PC-9 (cell line): ENCODE data around the gene LINC00305. TPM values are rescaled to one million over a fixed set of nuclear protein-coding genes. Genes with fewer than 3 reads are reported as not detected.

Source experiments
- BruUV-seq: library from RNA; stranded (reverse); fragments of 400-500 nt; replicated peaks from 2 replicates; lab custom pipeline; 2021; lab: Mats Ljungman, UMichigan
- CTCF ChIA-PET: fragments of 300-600 bp; sonication (Branson Sonifier 250); formaldehyde crosslinking; loops from one replicate; lab custom pipeline; 2022; ENCODE audit warnings: antibody characterized with exemption; lab: Charles Lee
- POLR2A ChIA-PET: fragments of 300-600 bp; sonication (Branson Sonifier 250); formaldehyde crosslinking; loops from one replicate; lab custom pipeline; 2022; ENCODE audit warnings: antibody characterized with exemption; ENCODE audit not compliant: unreplicated experiment; lab: Charles Lee
- DNase-seq, 2 experiments: peaks; one replicate each; pipeline versions ENCODE4 v3.0.0 to v3.0.0-alpha.2; 2015 to 2022; ENCODE audit warnings: mixed read lengths in 1 of 2
- H2AFZ ChIP-seq: fragments of 200-600 bp; sonication (generic); 2 replicates; pipeline ENCODE4 v1.8.1; 2017; ENCODE audit warnings: antibody characterized with exemption
- H3F3A ChIP-seq: fragments of 200-600 bp; sonication (generic); 2 replicates; pipeline ENCODE4 v1.8.1; 2017; ENCODE audit warnings: antibody characterized with exemption, mild to moderate bottlenecking, low read depth; ENCODE audit not compliant: insufficient read depth
- H3K27ac ChIP-seq: fragments of 200-600 bp; sonication (generic); 2 replicates; pipeline ENCODE4 v1.6.1; 2016; ENCODE audit warnings: mixed run types
- H3K27me3 ChIP-seq: fragments of 200-600 bp; sonication (generic); 2 replicates; pipeline ENCODE4 v1.6.1; 2016; ENCODE audit warnings: low read depth, mixed run types; ENCODE audit not compliant: insufficient read depth
- H3K36me3 ChIP-seq: fragments of 200-600 bp; sonication (generic); 2 replicates; pipeline ENCODE4 v1.6.1; 2016; ENCODE audit warnings: low read depth, mixed run types
- H3K4me1 ChIP-seq: fragments of 200-600 bp; sonication (generic); replicated peaks from 2 replicates; pipeline ENCODE4 v1.6.1; 2016; ENCODE audit warnings: mixed run types; ENCODE audit not compliant: insufficient read depth
- H3K4me2 ChIP-seq: fragments of 200-600 bp; sonication (generic); 2 replicates; pipeline ENCODE4 v1.6.1; 2017; ENCODE audit warnings: mixed run types
- H3K4me3 ChIP-seq: fragments of 200-600 bp; sonication (generic); 2 replicates; pipeline ENCODE4 v1.6.1; 2016; ENCODE audit warnings: mixed run types
- H3K79me2 ChIP-seq: fragments of 200-600 bp; sonication (generic); 2 replicates; pipeline ENCODE4 v1.6.1; 2017; ENCODE audit warnings: low read depth, mixed run types
- H3K9me2 ChIP-seq: fragments of 200-600 bp; sonication (generic); 2 replicates; pipeline ENCODE4 v1.8.1; 2017; ENCODE audit warnings: mild to moderate bottlenecking; ENCODE audit not compliant: insufficient read depth
- H3K9me3 ChIP-seq: fragments of 200-600 bp; sonication (generic); 2 replicates; pipeline ENCODE4 v1.8.1; 2016; ENCODE audit warnings: low read depth; ENCODE audit not compliant: insufficient read depth
- H4K20me1 ChIP-seq: fragments of 200-600 bp; sonication (generic); 2 replicates; pipeline ENCODE4 v1.8.1; 2017; ENCODE audit not compliant: insufficient read depth
- CTCF ChIP-seq: fragments of 200-600 bp; sonication (generic); conservative IDR thresholded peaks from 2 replicates; pipeline ENCODE4 v1.6.1; 2017; ENCODE audit warnings: mixed run types, antibody characterized with exemption, mild to moderate bottlenecking, moderate library complexity
- EZH2 ChIP-seq: fragments of 200-600 bp; sonication (generic); IDR thresholded peaks from 2 replicates; pipeline ENCODE4 v1.8.0; 2017; ENCODE audit warnings: antibody characterized with exemption, low read depth
- intact Hi-C: fragments of 100-400 bp; cut with micrococcal nuclease; formaldehyde crosslinking; loops from one replicate; pipeline ENCODE4 v1.10.0; 2022; ENCODE audit not compliant: unreplicated experiment
- total RNA-seq: library from RNA; stranded (reverse); gene quantifications from 2 replicates; pipeline ENCODE4 v1.2.3, GENCODE V29; 2021

Gene LINC00305
- total RNA-seq, 1 experiment from 2014 or later, result not detected

- no peak for DNase-seq
- ChIA-PET CTCF (no interaction called here), POLR2A (no interaction called here)
- H3K4me1 ChIP-seq, result no peaks in the 10 kb centered on the region
- H3K9me3 ChIP-seq, result no peaks in the 10 kb centered on the region
- H3K9me2 ChIP-seq, result no peaks in the 10 kb centered on the region
- H3K27me3 ChIP-seq, result no peaks in the 10 kb centered on the region
- BruUV-seq, result no TSS peak
- no peaks in the 10 kb centered on the region for H3F3A ChIP-seq
- H3K27ac ChIP-seq, result no peak overlapping the region
- no peak overlapping the region for H2AFZ ChIP-seq
- no peaks in the 10 kb centered on the region for H3K36me3 ChIP-seq
- TF ChIP-seq CTCF (no peak), EZH2 (no peak)
- H3K4me3 ChIP-seq, result no peak overlapping the region
- H4K20me1 ChIP-seq, result no peaks in the 10 kb centered on the region
- H3K79me2 ChIP-seq, result no peaks in the 10 kb centered on the region
- H3K4me2 ChIP-seq, result no peak overlapping the region
- intact Hi-C loops, result no loop called here
These were observed 30.5 kb downstream of the LINC00305 start for GRCh38 chr18:64118406-64118805.

GRCh38 chr18:64116571-64117175 is 32.2 kb downstream of the LINC00305 start:
- POLR2A ChIA-PET, result no interaction called here
- CTCF ChIA-PET, result no interaction called here

GRCh38 chr18:64115881-64116280 is 33.0 kb downstream of the LINC00305 start:
- no peaks in the 10 kb centered on the region for H3K9me2 ChIP-seq
- no peaks in the 10 kb centered on the region for H4K20me1 ChIP-seq
- no peaks in the 10 kb centered on the region for H3K27me3 ChIP-seq
- no peaks in the 10 kb centered on the region for H3K9me3 ChIP-seq
- no TSS peak for BruUV-seq
- H3K79me2 ChIP-seq, result no peaks in the 10 kb centered on the region
- intact Hi-C loops, result no loop called here
- H3K27ac ChIP-seq, result no peak overlapping the region
- H2AFZ ChIP-seq, result no peak overlapping the region
- no peak for TF ChIP-seq EZH2
- no peak for TF ChIP-seq CTCF
- H3K4me1 ChIP-seq, result no peaks in the 10 kb centered on the region
- ChIA-PET CTCF (no interaction called here), POLR2A (no interaction called here)
- H3K4me3 ChIP-seq, result no peak overlapping the region
- no peaks in the 10 kb centered on the region for H3F3A ChIP-seq
- no peaks in the 10 kb centered on the region for H3K36me3 ChIP-seq
- no peak for DNase-seq
- no peak overlapping the region for H3K4me2 ChIP-seq

More at GRCh38 chr18:64116571-64117175, 32.2 kb downstream of the LINC00305 start:
- no peak overlapping the region for H2AFZ ChIP-seq
- H3K79me2 ChIP-seq, result no peaks in the 10 kb centered on the region
- TF ChIP-seq CTCF, result no peak
- TF ChIP-seq EZH2, result no peak
- no peaks in the 10 kb centered on the region for H3K36me3 ChIP-seq
- H3K27ac ChIP-seq, result no peak overlapping the region
- BruUV-seq, result no TSS peak
- DNase-seq, result no peak
- no peaks in the 10 kb centered on the region for H3K9me3 ChIP-seq
- no peaks in the 10 kb centered on the region for H3K4me1 ChIP-seq
- intact Hi-C loops, result no loop called here
- H3K4me3 ChIP-seq, result no peak overlapping the region
- H3K4me2 ChIP-seq, result no peak overlapping the region
- no peaks in the 10 kb centered on the region for H3F3A ChIP-seq
- no peaks in the 10 kb centered on the region for H3K27me3 ChIP-seq
- H4K20me1 ChIP-seq, result no peaks in the 10 kb centered on the region
- H3K9me2 ChIP-seq, result no peaks in the 10 kb centered on the region
